IMR-90 (cell line): ENCODE results near the gene ASTN2. TPM values are rescaled to one million over a fixed set of nuclear protein-coding genes. Genes with fewer than 3 reads are reported as not detected.

Experiments used
- ATAC-seq: fragments of 200-7000 bp; cut with Tn5 transposase; 2 replicates; pipeline ENCODE4 v1.9.1; 2020; ENCODE audit warnings: low read depth, mild to moderate bottlenecking, moderate library complexity
- BruUV-seq: library from RNA; stranded (reverse); fragments of 400-500 nt; replicated peaks from 2 replicates; lab custom pipeline; 2021; lab: Mats Ljungman, UMichigan
- CTCF ChIA-PET: fragments of 300-600 bp; formaldehyde crosslinking; extraction: SDS; loops from one replicate; lab custom pipeline; 2021; ENCODE audit warnings: antibody characterized with exemption; lab: Yijun Ruan, JAX
- POLR2A ChIA-PET: fragments of 300-600 bp; sonication (Branson Sonifier 250); formaldehyde crosslinking; loops from one replicate; lab custom pipeline; 2022; ENCODE audit warnings: antibody characterized with exemption; ENCODE audit not compliant: unreplicated experiment; lab: Charles Lee
- DNase-seq: peaks from one replicate; pipeline ENCODE4 v3.0.0; 2013
- H2AFZ ChIP-seq: replicated peaks from 2 replicates; pipeline ENCODE3; 2013; ENCODE audit warnings: low read length, mild to moderate bottlenecking; ENCODE audit not compliant: poor library complexity
- H2AK5ac ChIP-seq: 2 replicates; pipeline ENCODE4 v1.6.1; 2013; ENCODE audit warnings: low read depth, low read length, inconsistent platforms
- H2AK9ac ChIP-seq: replicated peaks from 2 replicates; pipeline ENCODE3; 2013; ENCODE audit warnings: mild to moderate bottlenecking, low read depth, low read length, moderate library complexity; ENCODE audit not compliant: poor library complexity
- H2BK120ac ChIP-seq: 2 replicates; pipeline ENCODE4 v1.6.1; 2013; ENCODE audit warnings: low read depth, low read length, inconsistent platforms
- H2BK15ac ChIP-seq: 3 replicates; pipeline ENCODE4 v1.6.1; 2013; ENCODE audit warnings: low read depth, low read length, inconsistent platforms
- H2BK20ac ChIP-seq: 2 replicates; pipeline ENCODE4 v1.6.1; 2013; ENCODE audit warnings: low read depth, mild to moderate bottlenecking, inconsistent platforms, low read length, moderate library complexity
- H2BK5ac ChIP-seq: 2 replicates; pipeline ENCODE4 v1.6.1; 2013; ENCODE audit warnings: mild to moderate bottlenecking, low read depth, low read length, inconsistent platforms; ENCODE audit not compliant: poor library complexity, severe bottlenecking
- H3K14ac ChIP-seq: replicated peaks from 2 replicates; pipeline ENCODE4 v1.6.1; 2013; ENCODE audit warnings: low read depth, low read length, inconsistent platforms
- H3K18ac ChIP-seq: 2 replicates; pipeline ENCODE4 v1.6.1; 2013; ENCODE audit warnings: low read depth, low read length, control low read depth
- H3K23ac ChIP-seq: 2 replicates; pipeline ENCODE4 v1.6.1; 2013; ENCODE audit warnings: low read depth, low read length, inconsistent platforms
- H3K27ac ChIP-seq: 2 replicates; pipeline ENCODE4 v1.5.1; 2013; ENCODE audit warnings: mild to moderate bottlenecking, control low read depth, low read length; ENCODE audit not compliant: insufficient read depth
- H3K27me3 ChIP-seq: 2 replicates; pipeline ENCODE4 v1.6.1; 2013; ENCODE audit warnings: low read length; ENCODE audit not compliant: control insufficient read depth, insufficient read depth
- H3K36me3 ChIP-seq: 2 replicates; pipeline ENCODE4 v1.6.1; 2013; ENCODE audit warnings: low read length, mixed read lengths; ENCODE audit not compliant: control insufficient read depth, insufficient read depth
- H3K4ac ChIP-seq: 2 replicates; pipeline ENCODE4 v1.6.1; 2013; ENCODE audit warnings: low read depth, low read length, inconsistent platforms
- H3K4me1 ChIP-seq: 2 replicates; pipeline ENCODE4 v1.6.1; 2013; ENCODE audit warnings: low read length, mixed read lengths; ENCODE audit not compliant: control insufficient read depth, insufficient read depth
- H3K4me2 ChIP-seq: 2 replicates; pipeline ENCODE4 v1.6.1; 2013; ENCODE audit warnings: low read depth, mild to moderate bottlenecking, control low read depth, low read length, moderate library complexity
- H3K4me3 ChIP-seq: 2 replicates; pipeline ENCODE4 v1.5.1; 2013; ENCODE audit warnings: low read depth, mild to moderate bottlenecking, control low read depth, low read length, moderate library complexity; ENCODE audit not compliant: insufficient read depth
- H3K56ac ChIP-seq: 2 replicates; pipeline ENCODE4 v1.6.1; 2013; ENCODE audit warnings: low read length, inconsistent platforms; ENCODE audit not compliant: insufficient read depth; ENCODE audit errors: extremely low read depth
- H3K79me1 ChIP-seq, 2 experiments: 2 replicates each; pipeline ENCODE4 v1.6.1; 2013; ENCODE audit warnings: low read length in 2 of 2, inconsistent platforms in 1 of 2, low read depth in 1 of 2
- H3K9ac ChIP-seq: 2 replicates; pipeline ENCODE4 v1.6.1; 2013; ENCODE audit warnings: low read depth, low read length, control low read depth
- H3K9me1 ChIP-seq: 2 replicates; pipeline ENCODE4 v1.6.1; 2013; ENCODE audit warnings: low read length, inconsistent platforms; ENCODE audit not compliant: insufficient read depth
- H3K9me3 ChIP-seq: 2 replicates; pipeline ENCODE4 v1.6.1; 2013; ENCODE audit warnings: low read length; ENCODE audit not compliant: control insufficient read depth, insufficient read depth
- H4K20me1 ChIP-seq: 2 replicates; pipeline ENCODE4 v1.6.1; 2013; ENCODE audit warnings: low read length, inconsistent platforms; ENCODE audit not compliant: insufficient read depth
- H4K5ac ChIP-seq: 2 replicates; pipeline ENCODE4 v1.6.1; 2013; ENCODE audit warnings: mild to moderate bottlenecking, low read depth, low read length, control low read depth
- H4K8ac ChIP-seq, 2 experiments: 2 replicates each; pipeline ENCODE4 v1.6.1; 2013; ENCODE audit warnings: low read depth in 2 of 2, low read length in 2 of 2, control low read depth in 1 of 2, inconsistent platforms in 1 of 2
- H4K91ac ChIP-seq: 2 replicates; pipeline ENCODE4 v1.6.1; 2013; ENCODE audit warnings: low read depth, low read length, inconsistent platforms; ENCODE audit not compliant: insufficient read depth
- BHLHE40 ChIP-seq: fragments of 150-350 bp; IDR thresholded peaks from 2 replicates; pipeline ENCODE4 v1.6.1; 2016; ENCODE audit warnings: mild to moderate bottlenecking, low read depth, low read length
- CTCF ChIP-seq: conservative IDR thresholded peaks from 2 replicates; pipeline ENCODE4 v1.5.1; 2012; ENCODE audit warnings: mild to moderate bottlenecking, low read depth, low read length, improper control_type of control experiment
- FOS ChIP-seq: fragments of 150-350 bp; IDR thresholded peaks from 2 replicates; pipeline ENCODE4 v1.6.1; 2016; ENCODE audit warnings: low read depth, low read length
- MAZ ChIP-seq: IDR thresholded peaks from 2 replicates; pipeline ENCODE4 v1.6.1; 2012; ENCODE audit warnings: low read depth, mild to moderate bottlenecking, low read length, improper control_type of control experiment, moderate library complexity, borderline replicate concordance
- NFE2L2 ChIP-seq: fragments of 150-350 bp; IDR thresholded peaks from 2 replicates; pipeline ENCODE4 v1.6.1; 2016; ENCODE audit warnings: low read depth, mild to moderate bottlenecking, low read length
- POLR2A ChIP-seq: IDR thresholded peaks from 2 replicates; pipeline ENCODE4 v1.6.1; 2012; ENCODE audit warnings: mild to moderate bottlenecking, low read depth, low read length
- RAD21 ChIP-seq: IDR thresholded peaks from 2 replicates; pipeline ENCODE4 v1.6.1; 2012; ENCODE audit warnings: low read length, improper control_type of control experiment
- RCOR1 ChIP-seq: IDR thresholded peaks from 2 replicates; pipeline ENCODE4 v1.6.1; 2012; ENCODE audit warnings: mild to moderate bottlenecking, low read length, improper control_type of control experiment; ENCODE audit not compliant: insufficient replicate concordance
- RFX5 ChIP-seq: IDR thresholded peaks from 2 replicates; pipeline ENCODE4 v1.8.0; 2012; ENCODE audit warnings: low read depth, mild to moderate bottlenecking, low read length, moderate library complexity
- SMC3 ChIP-seq: fragments of 150-350 bp; IDR thresholded peaks from 2 replicates; pipeline ENCODE4 v1.6.1; 2016; ENCODE audit warnings: low read depth, mild to moderate bottlenecking, antibody characterized with exemption, low read length, moderate library complexity
- WGBS, 2 experiments: methylation state at CpG; one replicate each; pipeline versions ENCODE4 v1.1.5 to v1.1.7; 2013; ENCODE audit warnings: missing lambda C conversion rate in 2 of 2; ENCODE audit not compliant: insufficient read length in 1 of 2; ENCODE audit errors: extremely low coverage in 2 of 2; 5-methylcytosine and 5-hydroxymethylcytosine counted together
- dilution Hi-C: fragments of 300-500 bp; cut with HindIII; formaldehyde crosslinking; loops from one replicate; pipeline ENCODE4 v1.14.3; 2018; ENCODE audit warnings: low sequenced_read_pairs; ENCODE audit not compliant: unreplicated experiment
- in situ Hi-C: fragments of 300-500 bp; cut with MboI; formaldehyde crosslinking; loops from 3 replicates; pipeline ENCODE4 v1.14.3; 2019; ENCODE audit warnings: low sequenced_read_pairs, inconsistent platforms, mixed read lengths
- intact Hi-C: fragments of 100-400 bp; cut with micrococcal nuclease; formaldehyde crosslinking; loops from 2 replicates; pipeline ENCODE4 v1.10.0; 2022
- polyA plus RNA-seq, 3 experiments: library from polyadenylated mRNA; depleted of rRNA; stranded (reverse); fragments of >200 nt; gene quantifications; 2 replicates each; pipeline ENCODE4 v1.2.3, GENCODE V29; 2012; ENCODE audit warnings: low replicate concordance in 1 of 3
- total RNA-seq: library from RNA; depleted of rRNA; stranded (reverse); fragments of >200 nt; gene quantifications from 2 replicates; pipeline ENCODE4 v1.2.3, GENCODE V29; 2012

The ASTN2 gene
- total and polyA plus RNA-seq, 2 of the 4 experiments (the other 2 are of a cell fraction): 3.8 to 6.8 TPM

GRCh38 chr9:116383133-116383532 lies 1031.7 kb downstream of the ASTN2 start:
- H2BK20ac ChIP-seq: no peak overlapping the region
- no peaks in the 10 kb centered on the region for H3K9me3 ChIP-seq
- H4K91ac ChIP-seq: no peak overlapping the region
- peaks cover 68% of the 10 kb centered on the region for H3K36me3 ChIP-seq
- peaks cover 26% of the 10 kb centered on the region for H3K9me1 ChIP-seq
- H3K27ac ChIP-seq: no peak overlapping the region
- H3K9ac ChIP-seq: no peak overlapping the region
- no peak overlapping the region for H3K4ac ChIP-seq
- ATAC-seq (no peak), DNase-seq (no peak)
- dilution Hi-C loops (no loop called here), intact Hi-C loops (loop anchor here (5.0 kb wide), 1 partner anchor 189 kb away; no protein-coding TSS in a partner anchor), in situ Hi-C loops (no loop called here)
- no peak overlapping the region for H2BK15ac ChIP-seq
- H2AK9ac ChIP-seq: no peak overlapping the region
- WGBS, 2 experiments: no CpG with 5 or more reads among the region's 5 CpGs
- no TSS peak for BruUV-seq
- H4K5ac ChIP-seq: no peak overlapping the region
- H2BK120ac ChIP-seq: no peak overlapping the region
- no peaks in the 10 kb centered on the region for H4K20me1 ChIP-seq
- no peak overlapping the region for H3K4me3 ChIP-seq
- no peak overlapping the region for H4K8ac ChIP-seq
- no peak overlapping the region for H3K4me2 ChIP-seq
- H2AK5ac ChIP-seq: no peak overlapping the region
- H3K23ac ChIP-seq: no peak overlapping the region
- no peak overlapping the region for H2AFZ ChIP-seq
- no peak overlapping the region for H3K14ac ChIP-seq
- H3K79me1 ChIP-seq: peaks cover 0 to 3% of the 10 kb centered on the region in 2 experiments; a peak in 1 of 4 replicates
- no peaks in the 10 kb centered on the region for H3K27me3 ChIP-seq
- H2BK5ac ChIP-seq: no peak overlapping the region
- TF ChIP-seq SMC3 (no peak), NFE2L2 (no peak), RAD21 (no peak), CTCF (no peak), MAZ (no peak), BHLHE40 (no peak), FOS (no peak), RFX5 (no peak), POLR2A (no peak), RCOR1 (no peak)
- peaks cover 11% of the 10 kb centered on the region for H3K4me1 ChIP-seq
- no peak overlapping the region for H3K56ac ChIP-seq
- H3K18ac ChIP-seq: no peak overlapping the region
- POLR2A ChIA-PET: no interaction called here
- CTCF ChIA-PET: no interaction called here
